Keratinocyte (primary cell): Measurements from ENCODE around the gene GH2. TPM values are rescaled to one million over a fixed set of nuclear protein-coding genes. Genes with fewer than 3 reads are reported as not detected.
"Not testable (repeated sequence)": the region's sequence is repeated elsewhere in the genome, so short reads cannot be mapped to it uniquely, and the experiment has no call there.

ENCODE experiments used
- DNase-seq: peaks from one replicate; pipeline ENCODE4 v3.0.0-alpha.2; 2011; ENCODE audit warnings: low read depth, missing footprints, low spot score
- FAIRE-seq: peaks from 2 replicates; lab custom pipeline; 2011; peaks lifted over from hg19 to GRCh38; lab: Jason Lieb, UNC
- H2AFZ ChIP-seq: 2 replicates; pipeline ENCODE4 v1.6.0; 2012; ENCODE audit warnings: low read length, control low read depth, inconsistent platforms; ENCODE audit not compliant: control insufficient read depth
- H3K27ac ChIP-seq: 2 replicates; pipeline ENCODE4 v1.5.1; 2011; ENCODE audit warnings: low read length; ENCODE audit not compliant: control insufficient read depth, insufficient read depth
- H3K27me3 ChIP-seq: 3 replicates; pipeline ENCODE4 v1.6.0; 2011; ENCODE audit warnings: low read length; ENCODE audit not compliant: control insufficient read depth, insufficient read depth; ENCODE audit errors: extremely low read depth
- H3K36me3 ChIP-seq, 2 experiments: 2 replicates in 1 of 2; 3 replicates in 1 of 2; pipeline ENCODE4 v1.5.1; 2011; ENCODE audit warnings: low read length in 2 of 2, mild to moderate bottlenecking in 1 of 2; ENCODE audit not compliant: control insufficient read depth in 2 of 2, insufficient read depth in 2 of 2; ENCODE audit errors: extremely low read depth in 1 of 2
- H3K4me1 ChIP-seq: 3 replicates; pipeline ENCODE4 v1.5.1; 2011; ENCODE audit warnings: low read length; ENCODE audit not compliant: control insufficient read depth, insufficient read depth; ENCODE audit errors: extremely low read depth
- H3K4me2 ChIP-seq: 3 replicates; pipeline ENCODE4 v1.6.0; 2011; ENCODE audit warnings: low read depth, low read length; ENCODE audit not compliant: control insufficient read depth, insufficient read depth; ENCODE audit errors: extremely low read depth
- H3K4me3 ChIP-seq, 3 experiments: fragments of 200-600 bp in 1 of 3; sonication (generic) in 1 of 3; 2 replicates in 2 of 3; 3 replicates in 1 of 3; pipeline ENCODE4 v1.5.1; 2011 to 2016; ENCODE audit warnings: low read length in 3 of 3, mild to moderate bottlenecking in 3 of 3, control low read depth in 2 of 3, inconsistent platforms in 1 of 3, low read depth in 1 of 3, mixed read lengths in 1 of 3, mixed run types in 1 of 3, moderate library complexity in 1 of 3; ENCODE audit not compliant: control insufficient read depth in 2 of 3, insufficient read depth in 2 of 3; ENCODE audit errors: extremely low read depth in 1 of 3
- H3K79me2 ChIP-seq: 2 replicates; pipeline ENCODE4 v1.6.0; 2012; ENCODE audit warnings: low read length; ENCODE audit not compliant: control insufficient read depth, insufficient read depth
- H3K9ac ChIP-seq: 3 replicates; pipeline ENCODE4 v1.6.0; 2011; ENCODE audit warnings: low read length; ENCODE audit not compliant: control insufficient read depth, insufficient read depth; ENCODE audit errors: extremely low read depth
- H3K9me1 ChIP-seq: 3 replicates; pipeline ENCODE4 v1.6.0; 2011; ENCODE audit warnings: low read length; ENCODE audit not compliant: control insufficient read depth, insufficient read depth; ENCODE audit errors: extremely low read depth
- H3K9me3 ChIP-seq: 2 replicates; pipeline ENCODE4 v1.5.1; 2012; ENCODE audit warnings: low read depth, low read length; ENCODE audit not compliant: control insufficient read depth
- H4K20me1 ChIP-seq: 3 replicates; pipeline ENCODE4 v1.6.0; 2011; ENCODE audit warnings: low read length; ENCODE audit not compliant: control insufficient read depth, insufficient read depth; ENCODE audit errors: extremely low read depth
- CTCF ChIP-seq, 3 experiments: IDR thresholded peaks in 1 of 3; conservative IDR thresholded peaks in 1 of 3; optimal IDR thresholded peaks in 1 of 3; 2 replicates in 2 of 3; 3 replicates in 1 of 3; pipeline versions ENCODE3 to v1.5.1; 2011; ENCODE audit warnings: low read length in 3 of 3, mild to moderate bottlenecking in 3 of 3, moderate library complexity in 2 of 3, control low read depth in 1 of 3, inconsistent platforms in 1 of 3; ENCODE audit not compliant: insufficient read depth in 2 of 3; ENCODE audit errors: extremely low read depth in 1 of 3
- dilution Hi-C: fragments of 300-500 bp; cut with MboI; formaldehyde crosslinking; loops from one replicate; pipeline ENCODE4 v1.7.0; 2020; ENCODE audit warnings: low sequenced_read_pairs; ENCODE audit not compliant: extremely low pct_ligation_motif_present
- polyA plus RNA-seq, 5 experiments: library from polyadenylated mRNA; depleted of rRNA in 3 of 5; stranded (reverse) in 3 of 5; stranded (forward) in 1 of 5; unstranded in 1 of 5; fragments of >200 nt; gene quantifications; 1 replicate in 1 of 5; 2 replicates in 3 of 5; 3 replicates in 1 of 5; pipeline versions ENCODE4 v1.2.1 to v1.2.3, GENCODE V29; 2011 to 2012; ENCODE audit warnings: missing spikeins in 2 of 5, low read depth in 1 of 5, low replicate concordance in 1 of 5

GH2 gene
- polyA plus RNA-seq, 1 donor (not counting 4 experiments of a cell fraction or from before 2014, with no cell fraction given): not detected

GRCh38 chr17:63869491-63870291, 12.1 kb downstream of the GH2 start:
- FAIRE-seq, DNase-seq, H3K27ac ChIP-seq, H4K20me1 ChIP-seq, dilution Hi-C loops, H3K9ac ChIP-seq, H3K79me2 ChIP-seq, H3K9me3 ChIP-seq, H3K4me3 ChIP-seq, H2AFZ ChIP-seq, H3K27me3 ChIP-seq, H3K4me2 ChIP-seq, H3K36me3 ChIP-seq, H3K9me1 ChIP-seq, H3K4me1 ChIP-seq: not testable (repeated sequence)
- peak in 2 of 3 experiments; percentile 15 to 23 for TF ChIP-seq CTCF (optimal IDR thresholded peaks at IDR 0.05 in 1 of 3, IDR thresholded peaks at IDR 0.05 in 1 of 3, conservative IDR thresholded peaks at IDR 0.05 in 1 of 3; ENCODE audit: extremely low read depth in 1 of 3, insufficient read depth in 2 of 3, low read length in 3 of 3)

GRCh38 chr17:63866625-63867024, 15.1 kb downstream of the GH2 start:
- dilution Hi-C loops, H3K27me3 ChIP-seq, H3K9me1 ChIP-seq, H3K4me1 ChIP-seq, H2AFZ ChIP-seq, H3K4me3 ChIP-seq, DNase-seq, H3K9ac ChIP-seq, H3K4me2 ChIP-seq, H3K9me3 ChIP-seq, H3K27ac ChIP-seq, H4K20me1 ChIP-seq, H3K36me3 ChIP-seq, H3K79me2 ChIP-seq, FAIRE-seq: not testable (repeated sequence)
- peak in 1 of 3 experiments; percentile 24 for TF ChIP-seq CTCF (optimal IDR thresholded peaks at IDR 0.05 in 1 of 3, IDR thresholded peaks at IDR 0.05 in 1 of 3, conservative IDR thresholded peaks at IDR 0.05 in 1 of 3; ENCODE audit: extremely low read depth in 1 of 3, insufficient read depth in 2 of 3, low read length in 3 of 3)
